GM12878 (cell line): ENCODE measurements around the gene PERM1. TPM values are rescaled to one million over a fixed set of nuclear protein-coding genes. Genes with fewer than 3 reads are reported as not detected.

Experiments used
- ATAC-seq: fragments of 200-7000 bp; cut with Tn5 transposase; 3 replicates; pipeline ENCODE4 v1.9.1; 2020; ENCODE audit warnings: mild to moderate bottlenecking, moderate library complexity
- BruUV-seq: library from RNA; stranded (reverse); fragments of 400-500 nt; replicated peaks from 2 replicates; lab custom pipeline; 2021; lab: Mats Ljungman, UMichigan
- CTCF ChIA-PET: fragments of 300-600 bp; sonication (Branson Sonifier 250); formaldehyde crosslinking; extraction: SDS; loops from one replicate; lab custom pipeline; 2021; ENCODE audit warnings: inconsistent platforms; lab: Yijun Ruan, JAX
- POLR2A ChIA-PET: fragments of 350-600 bp; formaldehyde crosslinking; extraction: SDS; loops from one replicate; lab custom pipeline; 2021; ENCODE audit warnings: inconsistent platforms; lab: Charles Lee
- RAD21 ChIA-PET: fragments of 300-600 bp; sonication (Branson Sonifier 250); formaldehyde crosslinking; loops from one replicate; lab custom pipeline; 2023; ENCODE audit warnings: antibody characterized with exemption; ENCODE audit not compliant: unreplicated experiment; lab: Charles Lee
- SMC1A ChIA-PET: fragments of 300-600 bp; sonication (Branson Sonifier 250); formaldehyde crosslinking; loops from one replicate; lab custom pipeline; 2023; ENCODE audit not compliant: unreplicated experiment, uncharacterized antibody; lab: Charles Lee
- DNase-seq: peaks from one replicate; pipeline ENCODE4 v3.0.0-alpha.2; 2011; ENCODE audit warnings: low read depth, low spot score
- FAIRE-seq: peaks from 3 replicates; lab custom pipeline; 2011; peaks lifted over from hg19 to GRCh38; lab: Jason Lieb, UNC
- H2AFZ ChIP-seq: 2 replicates; pipeline ENCODE4 v1.6.0; 2011; ENCODE audit warnings: low read depth, low read length, control low read depth; ENCODE audit not compliant: control insufficient read depth
- H3K27ac ChIP-seq: 2 replicates; pipeline ENCODE4 v1.5.1; 2011; ENCODE audit warnings: control low read depth; ENCODE audit not compliant: control insufficient read depth, insufficient read depth
- H3K27me3 ChIP-seq, 2 experiments: replicated peaks in 1 of 2; 2 replicates each; pipeline versions ENCODE4 v1.6.0 to v1.6.1; 2011; ENCODE audit warnings: low read length in 1 of 2; ENCODE audit not compliant: control insufficient read depth in 2 of 2, insufficient read depth in 2 of 2
- H3K36me3 ChIP-seq, 2 experiments: 2 replicates each; pipeline ENCODE4 v1.5.1; 2011; ENCODE audit warnings: low read length in 1 of 2; ENCODE audit not compliant: control insufficient read depth in 2 of 2, insufficient read depth in 2 of 2
- H3K4me1 ChIP-seq: 2 replicates; pipeline ENCODE4 v1.6.1; 2011; ENCODE audit warnings: mild to moderate bottlenecking, low read length, moderate library complexity, mixed read lengths; ENCODE audit not compliant: control insufficient read depth, insufficient read depth
- H3K4me2 ChIP-seq: 2 replicates; pipeline ENCODE4 v1.6.0; 2011; ENCODE audit warnings: control low read depth; ENCODE audit not compliant: control insufficient read depth, insufficient read depth
- H3K4me3 ChIP-seq: fragments of 200-600 bp; sonication (generic); 2 replicates; pipeline ENCODE4 v1.5.1; 2016
- H3K79me2 ChIP-seq: 2 replicates; pipeline ENCODE4 v1.6.0; 2011; ENCODE audit warnings: low read length; ENCODE audit not compliant: control insufficient read depth, insufficient read depth
- H3K9ac ChIP-seq: 2 replicates; pipeline ENCODE4 v1.8.0; 2011; ENCODE audit warnings: low read length, control low read depth, mixed read lengths; ENCODE audit not compliant: control insufficient read depth, insufficient read depth
- H3K9me3 ChIP-seq: replicated peaks from 3 replicates; pipeline ENCODE4 v1.5.1; 2011; ENCODE audit warnings: mild to moderate bottlenecking, low read length; ENCODE audit not compliant: control insufficient read depth, insufficient read depth
- H4K20me1 ChIP-seq: 2 replicates; pipeline ENCODE4 v1.6.0; 2011; ENCODE audit not compliant: control insufficient read depth, insufficient read depth
- EP300 ChIP-seq, 2 experiments: fragments of 150-350 bp in 1 of 2; IDR thresholded peaks; 2 replicates each; pipeline ENCODE4 v1.6.1; 2011 to 2012; ENCODE audit warnings: low read depth in 2 of 2, low read length in 2 of 2, borderline replicate concordance in 1 of 2, improper control_type of control experiment in 1 of 2, inconsistent platforms in 1 of 2; ENCODE audit not compliant: control insufficient read depth in 1 of 2
- ZBED1 ChIP-seq: IDR thresholded peaks from 2 replicates; pipeline ENCODE4 v1.6.1; 2016; ENCODE audit warnings: borderline replicate concordance
- ZBTB33 ChIP-seq: fragments of 450-650 bp; IDR thresholded peaks from 2 replicates; pipeline ENCODE4 v1.6.1; 2017; ENCODE audit warnings: mild to moderate bottlenecking
- WGBS: methylation state at CpG from one replicate; pipeline ENCODE4 v1.1.6; 2016; ENCODE audit warnings: low lambda C conversion rate; ENCODE audit not compliant: insufficient replicate concordance, insufficient coverage; ENCODE audit errors: missing lambda C conversion rate; 5-methylcytosine and 5-hydroxymethylcytosine counted together
- in situ Hi-C: fragments of 300-500 bp; cut with MboI; formaldehyde crosslinking; loops from 9 replicates; pipeline ENCODE4 v1.14.3; 2018; ENCODE audit warnings: mixed read lengths
- intact Hi-C: fragments of 100-400 bp; cut with micrococcal nuclease; formaldehyde crosslinking; loops from one replicate; pipeline ENCODE4 v1.14.2; 2022; ENCODE audit not compliant: unreplicated experiment
- polyA plus RNA-seq, 11 experiments: library from polyadenylated mRNA; depleted of rRNA in 4 of 11; unstranded in 6 of 11; stranded (reverse) in 5 of 11; fragments of >200 nt; fragmentation: Nextera tagmentation in 4 of 11; fragmentation: Illumina TruSeq in 1 of 11; extraction: Ambion mirVana in 4 of 11; extraction: Trizol in 1 of 11; gene quantifications; 1 replicate in 1 of 11; 2 replicates in 10 of 11; pipeline versions ENCODE4 v1.2.1 to v1.2.3, GENCODE V29; 2011 to 2016; ENCODE audit warnings: inconsistent platforms in 2 of 11, missing spikeins in 2 of 11, low read depth in 1 of 11
- total RNA-seq, 4 experiments: library from RNA; depleted of rRNA in 3 of 4; stranded (reverse); fragments of >200 nt in 3 of 4; fragmentation: Illumina TruSeq in 1 of 4; extraction: Trizol in 1 of 4; gene quantifications; 2 replicates each; pipeline versions ENCODE4 v1.2.1 to v1.2.3, GENCODE V29; 2013 to 2021

Gene PERM1
- total and polyA plus RNA-seq, 10 of the 15 experiments (the other 5 are each of a cell fraction or from before 2014, with no cell fraction given): not detected

- H2AFZ ChIP-seq: no peak overlapping the region
- no peaks in the 10 kb centered on the region for H3K9me3 ChIP-seq
- H3K4me2 ChIP-seq: no peak overlapping the region
- ChIA-PET CTCF (interaction anchor here (1.1 to 2.5 kb wide), 3 partner anchors 9 to 39 kb away, joined by 3 to 10 read pairs (median 5); no protein-coding TSS in a partner anchor), RAD21 (interaction anchor here (1.0 kb wide), 1 partner anchor 41 kb away, joined by 4 read pairs; no protein-coding TSS in a partner anchor), POLR2A (interaction anchor here (1.0 kb wide), 1 partner anchor 32 kb away, joined by 3 read pairs; no protein-coding TSS in a partner anchor), SMC1A (interaction anchor here (1.4 kb wide), 1 partner anchor 9 kb away, joined by 3 read pairs; no protein-coding TSS in a partner anchor)
- DNase-seq: no peak
- H3K9ac ChIP-seq: no peak overlapping the region
- intact Hi-C loops (no loop called here), in situ Hi-C loops (loop anchor here (5.0 kb wide), 1 partner anchor 39 kb away; no protein-coding TSS in a partner anchor)
- no peaks in the 10 kb centered on the region for H3K27me3 ChIP-seq
- H3K4me1 ChIP-seq: peaks cover 7% of the 10 kb centered on the region
- BruUV-seq: no TSS peak
- H3K27ac ChIP-seq: no peak overlapping the region
- no peaks in the 10 kb centered on the region for H4K20me1 ChIP-seq
- H3K36me3 ChIP-seq: no peaks in the 10 kb centered on the region; a peak in 1 of 4 replicates
- no peak for TF ChIP-seq EP300 (IDR thresholded peaks at IDR 0.05; ENCODE audit: borderline replicate concordance in 1 of 2, control insufficient read depth in 1 of 2, low read depth in 2 of 2, low read length in 2 of 2)
- TF ChIP-seq ZBTB33: no peak
- TF ChIP-seq ZBED1: no peak
- H3K4me3 ChIP-seq: no peak overlapping the region
- no peak for FAIRE-seq
- WGBS: 84% methylated on average over 11 of the region's 13 CpGs
- peaks cover 2% of the 10 kb centered on the region; the same call in 1 of the 2 replicates for H3K79me2 ChIP-seq
- ATAC-seq: no peak
Observed at GRCh38 chr1:1023700-1024099, 41.8 kb upstream of the PERM1 start.
